ENCODE data around the gene TRMT2A.

Gene TRMT2A

DNA sequence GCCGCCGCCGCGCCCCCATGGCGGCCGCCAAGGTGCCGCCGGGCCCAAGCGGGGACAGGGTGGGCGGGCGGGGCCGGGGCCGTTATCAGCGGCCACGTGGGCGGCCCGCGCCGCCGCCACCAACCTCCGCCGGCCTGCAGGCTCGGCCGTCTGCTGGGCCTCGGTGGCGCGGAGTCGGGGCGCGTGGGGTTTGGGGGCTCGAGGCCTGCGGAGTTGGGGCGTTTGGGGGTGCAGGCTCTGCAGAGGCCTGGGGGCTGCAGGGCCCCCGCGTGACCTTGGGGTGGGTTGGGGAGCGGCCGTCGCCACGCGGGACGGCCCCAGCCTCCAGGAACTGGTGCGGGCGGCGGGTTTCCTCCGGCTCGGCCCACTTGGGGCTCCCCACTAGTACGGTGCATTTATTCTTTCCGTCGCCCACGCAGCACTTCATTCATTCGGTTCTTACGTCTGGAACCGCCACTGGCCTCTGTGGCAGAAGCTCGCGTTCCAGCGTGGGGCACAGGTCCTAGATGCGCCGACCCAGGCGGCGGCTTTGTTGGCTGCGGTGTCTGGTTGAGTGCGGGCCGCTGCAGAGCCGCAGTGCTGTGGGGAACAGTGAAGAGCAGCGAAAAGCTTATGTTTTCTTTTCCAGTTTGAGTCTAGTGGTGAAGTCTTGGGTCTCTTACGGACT, 740 bp upstream of the TRMT2A start:
- no peak for DNase-seq

DNA sequence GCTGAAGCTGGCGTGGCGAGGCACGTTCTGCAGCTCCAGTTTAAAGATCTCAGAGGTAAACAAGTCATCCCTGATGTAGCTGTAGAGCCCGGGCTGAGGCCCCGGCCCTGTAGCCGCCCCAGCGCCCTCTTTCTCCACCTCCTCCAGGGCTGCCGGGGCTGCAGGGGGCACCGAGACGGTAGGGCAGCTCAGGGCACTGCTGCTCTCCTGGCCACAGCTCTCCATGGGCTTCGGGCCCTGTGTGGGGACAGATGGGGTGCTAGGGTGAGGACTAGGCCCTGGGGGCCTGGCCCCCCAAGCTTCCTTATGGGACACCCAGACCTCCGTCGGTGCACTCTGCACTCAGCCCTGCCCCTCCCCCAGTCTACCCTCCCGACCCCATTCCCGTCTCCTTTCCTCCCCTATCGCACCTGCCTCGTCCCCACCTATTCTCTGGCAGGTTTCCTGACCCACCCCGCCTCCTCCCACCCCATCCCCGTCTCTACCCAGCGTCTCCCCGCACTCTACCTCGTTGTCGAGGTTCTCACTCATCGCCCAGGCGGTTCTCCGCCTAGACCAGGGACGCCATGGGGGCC, 563 bp downstream of the TRMT2A start:
- DNase-seq, result no peak

DNA sequence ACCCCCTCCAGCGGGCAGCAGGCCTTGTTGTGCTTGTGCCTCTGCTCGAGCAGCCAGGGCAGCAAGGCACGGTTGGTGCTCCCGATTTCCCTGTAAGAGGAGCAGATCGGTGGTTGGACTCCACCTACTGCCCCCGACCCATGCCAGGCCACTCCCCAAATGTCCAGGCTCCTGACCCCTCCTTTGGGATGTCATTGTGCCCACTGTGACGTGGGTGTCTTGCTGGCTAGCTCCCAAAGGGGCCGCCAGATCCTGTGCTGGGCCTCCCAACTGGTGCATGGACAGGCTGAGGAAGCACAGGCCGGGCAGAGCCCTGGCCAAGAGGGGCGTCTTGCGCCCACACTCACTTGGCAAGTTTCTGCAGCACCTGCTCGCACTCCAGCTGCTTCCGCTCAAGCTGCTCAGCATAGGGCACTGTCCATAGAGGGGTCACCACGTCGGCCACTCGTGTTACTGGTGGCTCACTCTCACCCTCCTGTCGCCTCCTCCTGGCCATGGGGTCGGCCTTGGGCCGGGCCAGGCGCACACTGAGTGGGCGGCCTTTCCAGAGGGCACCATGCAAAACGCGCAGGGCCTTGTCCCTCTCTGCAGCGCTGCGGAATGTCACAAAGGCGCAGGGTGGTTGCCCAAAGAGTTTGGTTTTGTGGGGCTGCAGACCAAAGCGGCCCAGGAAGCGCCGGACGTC, 1.2 kb downstream of the TRMT2A start, which contains the start of gene RANBP1:
TSS of gene RANBP1 (plus strand) at position 414 of the 685 bp plus-strand sequence. CDS start at position 495, 81 bp downstream.
- DNase-seq, result peak; percentile 69

DNA sequence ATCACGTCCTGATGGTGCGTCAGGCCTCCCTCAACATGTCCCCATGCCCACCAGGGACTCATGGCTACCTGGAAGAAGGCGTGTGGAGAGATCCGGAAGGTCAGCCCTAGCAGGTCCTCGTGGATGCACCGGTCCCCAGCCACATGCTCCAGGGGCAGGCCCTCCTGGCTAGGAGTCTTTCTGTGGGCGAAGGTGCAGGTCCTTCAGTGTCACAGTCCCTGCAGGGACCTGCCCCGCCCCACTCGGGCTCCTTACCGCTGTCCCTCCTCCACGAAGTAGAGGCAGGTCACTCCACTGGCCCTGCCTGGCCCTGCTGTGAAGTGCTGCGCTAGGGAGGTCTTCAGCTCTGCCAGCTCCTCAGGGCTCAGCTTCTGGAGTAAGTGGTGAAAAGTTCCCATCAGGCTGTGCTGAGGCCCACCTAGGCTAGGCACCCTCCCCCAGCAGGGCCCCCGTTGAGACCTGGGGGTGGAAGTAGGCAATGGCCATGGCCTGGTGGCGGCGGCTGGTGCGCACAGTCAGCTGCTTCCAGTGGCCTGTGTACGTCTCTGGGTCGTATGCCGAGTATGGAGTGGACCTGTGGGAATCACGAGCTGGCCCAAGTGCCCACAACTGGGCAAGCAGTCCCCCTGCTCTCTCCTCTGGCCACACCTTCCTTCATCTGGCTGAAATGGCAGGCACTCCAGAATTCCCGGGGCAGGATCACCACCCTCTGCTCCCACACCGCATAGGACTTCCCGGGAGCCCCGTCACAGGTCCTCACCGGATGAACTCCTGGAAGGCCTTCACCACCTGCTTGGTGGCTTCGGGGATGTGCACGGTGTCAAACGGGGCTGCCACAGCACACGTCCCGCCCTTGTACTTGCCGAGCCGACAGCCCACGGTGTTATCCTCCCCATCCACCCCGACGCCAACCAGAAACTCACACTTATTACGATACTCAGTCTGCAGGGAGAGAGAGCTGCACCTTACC, 2.2 kb downstream of the TRMT2A start:
- DNase-seq, result no peak

DNA sequence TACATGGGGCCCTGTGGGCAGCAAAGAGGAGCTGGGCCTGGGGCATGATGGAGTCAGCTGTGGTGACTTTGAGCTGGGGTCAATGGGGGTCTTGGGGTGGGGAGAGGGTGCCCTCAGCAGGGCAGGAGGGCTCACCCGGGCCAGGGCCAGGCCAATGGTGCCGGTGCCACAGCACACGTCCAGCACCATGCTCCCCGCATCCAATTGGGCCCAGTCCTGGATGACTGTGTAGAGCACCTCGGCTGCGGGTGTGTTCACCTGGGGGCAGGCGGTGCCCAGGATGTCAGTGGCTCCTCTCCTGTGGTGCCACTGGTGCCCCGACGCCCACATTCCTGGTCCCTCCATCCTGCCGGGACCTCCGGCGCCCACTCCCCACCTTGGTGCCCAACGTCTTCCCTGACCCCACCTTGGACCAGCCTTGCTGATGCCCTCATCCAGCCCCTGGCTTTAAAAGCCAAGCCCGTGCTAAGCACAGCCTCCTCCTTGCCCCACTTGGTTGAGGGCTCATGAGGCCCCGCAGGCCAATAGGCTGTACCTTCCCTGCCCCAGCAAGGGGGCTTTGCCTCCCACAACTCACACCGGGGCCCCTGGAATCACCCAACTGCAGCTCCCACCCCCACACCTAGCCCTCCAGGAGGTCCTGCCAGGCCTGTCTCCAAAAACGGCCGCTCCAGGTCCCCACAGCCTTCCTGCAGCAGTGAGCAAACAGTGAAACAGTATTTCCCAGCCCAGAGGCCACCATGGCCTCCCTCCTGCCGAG, 3.3 kb downstream of the TRMT2A start:
- no peak for DNase-seq

DNA sequence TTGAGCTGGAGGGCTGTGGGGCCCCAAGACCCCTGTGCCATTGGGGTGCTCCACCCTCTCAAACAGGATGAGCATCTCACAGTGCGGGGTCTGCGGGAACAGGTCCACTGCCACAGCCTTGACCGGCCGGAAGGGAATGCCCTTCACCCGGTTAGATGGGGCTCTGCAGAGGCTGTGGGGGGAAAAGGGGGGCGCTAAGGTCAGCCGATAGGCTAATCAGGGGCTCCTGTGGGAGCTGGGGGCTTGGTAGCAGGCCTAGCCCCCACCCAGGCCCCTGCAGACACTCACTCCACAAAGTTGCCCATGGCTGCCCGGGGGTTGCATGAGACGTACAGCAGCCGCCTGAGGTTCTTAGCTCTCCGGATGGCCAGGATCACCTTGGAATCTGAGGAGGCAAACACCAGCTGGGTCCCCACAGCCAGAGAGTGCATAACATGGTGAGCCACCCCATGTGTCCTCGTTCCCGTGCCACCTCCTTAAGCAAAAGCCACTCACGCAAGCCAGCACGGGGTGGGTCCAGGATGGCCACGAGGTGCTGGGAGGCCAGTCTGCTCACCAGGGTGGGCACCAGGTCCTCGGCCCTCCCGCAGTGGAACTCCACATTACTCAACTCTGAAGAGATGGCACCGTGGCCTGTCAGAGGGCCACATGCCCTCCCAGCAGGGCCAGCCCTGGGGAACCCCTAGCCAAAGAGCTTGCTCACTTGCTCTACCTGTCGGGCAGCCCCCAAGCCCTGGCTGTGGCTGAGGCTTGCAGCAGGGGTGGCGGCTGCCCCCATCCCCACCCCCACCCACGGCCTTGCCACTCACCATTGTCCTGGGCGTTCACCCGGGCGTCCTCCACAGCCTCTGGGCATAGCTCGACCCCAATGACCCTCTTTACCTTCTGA, 4.2 kb downstream of the TRMT2A start:
- no peak for DNase-seq

DNA sequence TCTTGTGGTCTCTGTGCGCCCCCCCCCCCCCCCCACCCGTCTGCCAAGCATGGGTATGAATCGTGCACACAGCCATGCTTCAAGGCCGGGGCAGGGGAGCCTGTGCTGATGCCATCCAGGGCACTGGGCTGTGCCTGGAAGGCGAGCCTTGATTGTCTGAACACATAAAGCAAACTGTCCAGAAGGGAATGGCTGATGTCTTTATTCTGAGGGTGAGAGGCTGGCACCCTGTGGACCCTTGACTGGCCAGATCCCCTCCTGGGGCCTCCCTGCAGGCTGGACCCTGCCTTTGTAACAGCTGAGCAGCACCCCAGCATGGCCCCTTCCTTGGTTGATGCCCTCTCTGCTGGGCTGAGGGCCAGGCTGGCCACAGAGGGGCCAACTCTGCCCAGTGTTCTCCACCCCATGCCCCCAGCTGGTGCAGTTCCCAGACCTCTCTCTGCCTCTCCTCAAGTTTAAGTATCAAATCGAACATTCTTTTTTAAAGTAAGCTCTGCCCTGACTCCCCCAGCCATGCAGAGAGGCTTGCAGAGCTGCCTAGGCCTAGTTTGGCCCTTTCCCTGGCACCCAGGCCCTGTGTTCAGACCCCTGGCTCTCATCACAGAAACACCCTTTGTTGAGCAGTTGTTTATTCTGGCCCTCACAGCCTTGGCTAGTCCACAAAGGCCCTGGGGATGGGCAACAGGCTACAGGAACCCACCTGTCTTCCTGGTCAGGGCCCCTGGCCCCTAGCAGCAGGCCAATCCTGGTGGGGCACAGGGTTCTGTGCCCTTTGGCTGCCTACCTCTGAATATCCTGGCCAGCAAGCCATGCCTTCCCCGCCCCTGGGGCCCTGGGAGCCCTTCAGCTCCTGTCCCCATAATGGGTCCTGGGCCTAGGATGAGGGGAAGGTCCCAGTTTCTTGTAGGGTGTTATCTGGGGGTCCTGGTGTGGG, 5.1 kb downstream of the TRMT2A start:
- DNase-seq, result no peak

DNA sequence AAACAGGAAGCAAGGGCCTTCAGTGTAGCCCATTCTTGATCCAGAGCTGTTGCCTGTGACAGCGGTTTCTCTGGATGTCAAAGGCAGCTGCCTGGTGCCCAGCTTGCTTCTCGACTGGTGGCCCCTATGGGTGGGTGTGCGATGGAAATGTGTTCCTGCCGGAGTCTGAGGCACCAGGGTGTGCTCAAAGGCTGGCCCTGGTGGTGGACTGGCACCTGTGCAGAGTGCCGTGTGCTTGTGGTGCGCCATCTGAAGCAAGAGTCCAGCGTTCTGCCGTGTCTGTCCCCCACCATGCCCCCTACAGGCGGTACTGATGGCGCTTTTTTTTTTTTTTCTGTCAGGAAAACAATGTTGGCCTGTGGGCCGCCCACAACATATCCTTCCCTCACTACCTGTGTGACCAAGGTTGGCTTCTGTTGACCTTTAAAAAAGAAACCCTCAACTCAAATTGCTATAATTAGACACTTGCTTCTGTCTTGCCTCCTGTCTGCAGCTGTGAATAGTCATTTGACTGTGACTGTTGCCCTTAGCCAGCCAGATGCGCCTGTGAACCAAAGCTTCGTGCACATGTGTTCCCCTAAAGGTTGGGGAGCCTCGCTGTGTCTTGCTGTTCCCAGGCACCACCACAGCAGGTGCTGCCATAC, 5.9 kb downstream of the TRMT2A start:
- no peak for DNase-seq

DNA sequence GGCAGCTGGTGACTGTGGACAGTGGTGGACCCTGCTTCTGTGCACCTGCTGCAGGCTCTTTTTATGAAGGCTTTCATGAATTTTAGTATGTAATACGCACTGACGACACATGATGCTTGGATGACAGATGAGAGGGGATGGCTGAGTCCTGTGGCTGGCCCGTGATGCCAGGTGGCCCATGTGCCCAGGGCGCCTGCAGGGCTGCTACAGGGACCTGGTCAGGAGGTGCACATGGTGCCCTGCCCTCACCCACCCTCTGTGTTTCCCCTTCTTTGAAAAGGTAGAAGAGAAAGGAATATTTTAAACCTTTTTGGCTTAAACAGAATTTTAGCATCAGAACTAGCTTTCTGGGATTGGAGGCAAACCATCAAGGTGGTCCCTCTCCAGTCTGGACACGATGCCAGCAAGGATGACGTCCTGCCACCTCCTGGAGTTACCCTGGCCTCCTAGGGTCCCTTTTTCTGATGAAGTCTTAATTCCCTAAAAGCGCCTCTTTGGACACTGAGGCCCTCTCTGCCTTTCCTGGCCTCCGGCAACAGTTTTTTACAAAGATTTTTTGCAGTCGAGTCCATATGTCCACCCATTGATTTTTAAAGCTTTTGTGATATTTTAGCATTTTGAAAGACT, 6.6 kb downstream of the TRMT2A start:
- no peak for DNase-seq

DNA sequence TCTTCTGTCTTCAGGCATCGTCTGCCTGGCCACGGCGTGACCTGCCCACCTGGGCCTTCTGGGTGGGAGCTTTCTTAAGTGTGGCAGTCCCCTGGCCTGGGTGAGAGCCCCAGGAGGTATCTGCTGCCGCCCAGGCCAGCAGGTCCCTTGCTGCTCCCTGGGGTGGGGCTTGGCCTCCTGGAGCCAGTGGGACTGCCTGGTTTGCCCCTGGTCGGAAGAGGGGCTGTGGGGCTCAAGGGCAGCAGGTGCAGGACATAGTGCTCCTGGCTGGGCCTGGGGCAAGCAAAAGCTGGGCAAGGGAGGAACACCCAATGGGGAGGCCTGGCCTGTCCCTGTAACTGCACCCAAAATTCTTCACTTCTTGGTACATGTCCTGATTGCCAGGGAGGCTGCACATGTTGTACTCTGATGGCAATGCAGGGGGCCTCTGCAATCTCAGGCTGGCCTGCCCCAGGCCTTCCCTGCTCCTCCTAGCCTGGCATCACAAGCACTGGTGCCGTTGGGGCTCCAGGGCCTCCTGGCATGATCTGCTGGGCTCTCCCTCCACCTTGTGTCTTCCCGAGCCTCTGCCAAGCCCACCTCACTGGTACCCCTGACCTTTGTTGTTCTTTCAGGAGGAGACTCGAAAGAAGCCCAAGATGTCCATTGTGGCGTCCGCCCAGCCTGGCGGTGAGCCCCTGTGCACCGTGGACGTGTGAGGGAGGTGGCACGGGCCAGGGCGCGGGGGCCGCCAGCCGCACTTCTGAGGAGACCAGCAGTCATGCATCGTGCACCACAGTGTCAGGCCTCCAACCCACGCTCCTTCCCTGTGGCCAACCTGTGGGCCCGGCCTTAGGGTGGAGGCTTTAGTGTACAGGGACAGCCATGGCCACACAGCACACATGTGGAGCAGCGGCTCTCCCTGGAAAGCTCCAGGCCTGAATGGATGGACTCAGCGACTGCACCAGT, 7.3 kb downstream of the TRMT2A start:
- no peak for DNase-seq

DNA sequence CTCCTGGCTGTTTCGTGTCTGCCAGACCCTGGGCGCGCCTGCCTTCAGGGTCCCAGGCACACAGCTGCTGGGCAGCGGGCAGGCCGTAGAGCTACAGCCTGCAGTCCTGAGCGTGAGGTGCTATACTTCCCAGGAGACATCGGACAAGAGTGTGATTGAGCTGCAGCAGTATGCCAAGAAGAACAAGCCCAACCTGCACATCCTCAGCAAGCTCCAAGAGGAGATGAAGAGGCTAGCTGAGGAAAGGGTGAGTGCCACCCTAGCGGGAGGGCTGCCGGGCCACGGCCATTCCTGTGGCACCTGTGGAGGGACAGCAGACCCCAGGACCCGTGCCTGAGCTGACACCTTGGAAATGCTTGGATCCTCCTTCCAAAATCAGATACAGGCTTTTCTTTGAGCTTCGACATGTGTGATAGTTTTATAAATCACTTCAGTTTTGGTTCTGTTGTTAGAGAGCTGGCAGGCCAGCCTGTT, 8.2 kb downstream of the TRMT2A start:
- DNase-seq, result no peak

DNA sequence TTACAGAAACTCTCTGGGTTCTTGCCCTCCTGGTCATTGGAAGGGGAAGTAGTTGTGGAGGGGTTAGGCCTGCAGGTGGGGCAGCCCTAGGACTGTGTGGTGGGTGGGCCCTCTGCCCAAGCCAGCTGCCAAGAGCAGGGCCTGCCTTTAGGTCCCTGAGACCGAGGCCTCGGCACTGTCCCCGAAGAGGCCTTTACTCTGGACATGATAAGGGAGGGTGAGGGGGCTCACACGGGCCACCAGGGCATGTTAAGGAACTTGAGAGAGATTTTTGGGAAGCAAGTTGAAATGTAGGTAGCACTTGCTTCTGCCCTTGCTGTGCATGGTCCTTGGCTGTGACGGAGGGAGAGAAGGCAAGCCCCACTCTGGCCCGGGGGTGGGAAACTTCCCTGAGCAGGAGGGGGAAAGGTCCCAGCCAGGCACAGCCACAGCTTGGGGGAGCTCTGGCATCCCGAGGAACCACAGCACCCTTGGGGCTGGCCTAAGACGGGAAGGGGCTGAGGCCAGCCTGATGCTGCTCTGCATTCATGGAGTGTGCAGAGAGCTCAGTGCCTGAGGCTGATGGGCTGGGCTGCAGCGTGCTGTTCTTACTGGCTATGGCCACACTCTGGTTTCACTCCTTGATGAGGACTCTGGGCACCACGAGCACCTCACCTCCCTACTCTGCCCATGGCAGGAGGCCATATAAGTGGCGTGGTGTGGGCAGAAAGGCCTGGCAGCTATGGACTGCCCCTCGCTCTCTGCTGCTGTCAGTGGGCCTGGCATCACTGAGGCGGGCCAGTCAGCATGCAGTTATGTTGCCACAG, 8.9 kb downstream of the TRMT2A start:
- no peak for DNase-seq

DNA sequence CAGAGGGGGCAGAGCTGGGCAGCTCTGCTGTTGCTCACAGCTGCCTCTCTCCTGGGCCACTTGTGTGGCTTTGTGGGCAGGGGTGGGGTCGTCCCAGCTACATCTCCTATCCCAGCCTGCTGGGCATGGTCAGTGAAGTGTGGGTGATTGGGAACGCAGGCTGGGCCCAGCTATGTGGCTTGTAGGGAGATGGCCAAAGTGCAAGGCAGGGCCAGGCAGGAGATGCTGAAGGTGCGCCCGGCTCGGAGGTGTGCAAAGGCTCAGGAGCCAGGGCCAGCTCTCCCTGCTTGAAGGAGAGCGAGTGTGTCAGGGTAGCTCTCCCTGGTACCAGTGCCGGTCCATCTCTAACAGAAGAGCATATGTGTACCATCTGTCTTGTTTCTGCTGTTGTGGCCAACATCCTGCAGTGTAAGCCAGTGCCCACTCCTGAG, 9.5 kb downstream of the TRMT2A start:
- DNase-seq, result no peak

DNA sequence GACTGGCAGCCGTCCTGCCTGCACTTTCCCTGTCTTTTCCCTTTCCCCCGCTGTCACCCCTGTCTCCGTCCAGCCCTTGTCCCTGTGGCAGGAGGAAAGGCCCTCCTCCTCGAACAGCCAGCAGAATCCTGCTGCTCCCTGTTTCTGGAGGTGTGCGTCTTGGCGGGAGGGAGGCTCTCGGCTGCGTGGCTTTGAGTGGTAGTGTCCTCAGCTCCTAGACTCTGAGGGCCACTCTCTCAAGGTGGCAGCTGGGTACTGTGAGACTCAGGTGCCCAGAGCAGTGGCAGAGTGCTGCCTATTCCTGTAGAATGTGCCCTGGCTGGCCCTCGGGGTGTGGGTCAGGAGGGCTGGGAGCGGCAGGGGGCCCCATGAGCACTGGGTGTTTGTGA, 10.2 kb downstream of the TRMT2A start:
- DNase-seq, result no peak

DNA sequence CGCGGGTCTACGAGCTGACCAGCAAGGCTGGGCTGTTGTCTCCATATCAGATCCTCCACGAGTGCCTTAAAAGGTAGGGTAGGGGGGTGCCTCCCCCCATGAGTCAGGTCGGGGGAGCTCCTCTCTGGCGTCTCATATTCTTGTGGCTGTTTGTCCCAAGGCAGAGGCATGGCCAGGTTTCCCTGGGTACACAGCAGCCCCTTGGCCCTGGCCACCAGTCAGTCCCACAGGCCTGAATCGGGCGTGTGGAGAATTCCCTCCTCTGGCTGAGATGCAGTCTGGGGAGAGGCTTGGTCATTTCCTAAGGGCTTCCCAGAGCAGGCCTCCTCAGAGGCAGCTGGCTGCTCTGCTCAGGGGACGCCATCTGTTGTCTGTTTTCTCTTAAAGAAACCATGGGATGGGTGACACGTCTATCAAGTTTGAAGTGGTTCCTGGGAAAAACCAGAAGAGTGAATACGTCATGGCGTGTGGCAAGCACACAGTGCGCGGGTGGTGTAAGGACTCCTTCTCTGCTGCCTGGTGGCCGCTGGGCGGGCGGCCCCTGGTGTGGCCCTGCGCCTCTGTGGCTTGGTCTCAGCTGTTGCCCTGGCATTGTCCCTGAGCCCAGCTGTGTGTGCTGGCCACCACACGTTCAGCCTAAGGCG, 10.7 kb downstream of the TRMT2A start:
- DNase-seq, result no peak

Data from femur (tissue), 1 donor.